ENCODE results near the gene IAH1.

IAH1 gene

DNA sequence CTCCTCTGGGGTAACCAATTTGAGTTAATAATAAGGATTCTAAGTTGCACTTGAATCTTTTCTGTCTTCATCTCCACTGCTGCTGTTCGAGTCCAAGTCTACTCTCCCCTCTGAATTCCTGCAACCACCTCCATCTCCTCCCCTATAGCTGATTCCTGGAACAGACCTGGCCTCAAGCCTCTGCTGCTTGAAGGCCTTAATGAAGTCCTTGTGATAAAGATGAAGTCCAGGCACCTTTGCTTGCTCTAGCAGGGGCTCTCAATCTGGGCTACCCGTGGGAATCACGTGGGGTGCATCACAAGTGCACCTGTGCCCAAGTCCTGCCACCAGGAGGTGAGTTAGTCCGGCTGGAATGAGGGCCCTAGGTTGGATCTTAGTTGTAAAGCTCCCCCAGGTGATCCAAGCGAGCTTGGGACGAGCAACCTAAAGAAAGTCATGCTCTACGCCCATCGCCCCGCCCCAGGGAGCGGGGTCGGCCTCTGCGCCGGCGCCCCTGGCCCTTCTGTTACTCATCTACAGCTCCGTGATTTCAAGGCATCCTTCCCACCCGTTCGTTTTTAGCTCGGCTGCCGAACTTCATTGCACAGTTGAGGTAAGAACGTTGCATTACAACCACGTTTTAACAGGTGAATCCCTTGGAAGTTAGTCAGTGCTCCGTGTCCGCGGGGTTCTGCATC, 905 bp upstream of the IAH1 start:
- DNase-seq (ENCODE audit: insufficient read length, low spot score): no peak
- TF ChIP-seq, protein P1, sequence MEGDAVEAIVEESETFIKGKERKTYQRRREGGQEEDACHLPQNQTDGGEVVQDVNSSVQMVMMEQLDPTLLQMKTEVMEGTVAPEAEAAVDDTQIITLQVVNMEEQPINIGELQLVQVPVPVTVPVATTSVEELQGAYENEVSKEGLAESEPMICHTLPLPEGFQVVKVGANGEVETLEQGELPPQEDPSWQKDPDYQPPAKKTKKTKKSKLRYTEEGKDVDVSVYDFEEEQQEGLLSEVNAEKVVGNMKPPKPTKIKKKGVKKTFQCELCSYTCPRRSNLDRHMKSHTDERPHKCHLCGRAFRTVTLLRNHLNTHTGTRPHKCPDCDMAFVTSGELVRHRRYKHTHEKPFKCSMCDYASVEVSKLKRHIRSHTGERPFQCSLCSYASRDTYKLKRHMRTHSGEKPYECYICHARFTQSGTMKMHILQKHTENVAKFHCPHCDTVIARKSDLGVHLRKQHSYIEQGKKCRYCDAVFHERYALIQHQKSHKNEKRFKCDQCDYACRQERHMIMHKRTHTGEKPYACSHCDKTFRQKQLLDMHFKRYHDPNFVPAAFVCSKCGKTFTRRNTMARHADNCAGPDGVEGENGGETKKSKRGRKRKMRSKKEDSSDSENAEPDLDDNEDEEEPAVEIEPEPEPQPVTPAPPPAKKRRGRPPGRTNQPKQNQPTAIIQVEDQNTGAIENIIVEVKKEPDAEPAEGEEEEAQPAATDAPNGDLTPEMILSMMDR (IDR thresholded peaks at IDR 0.05; ENCODE audit: insufficient read depth, missing control alignments): no peak
- no peak for FAIRE-seq

DNA sequence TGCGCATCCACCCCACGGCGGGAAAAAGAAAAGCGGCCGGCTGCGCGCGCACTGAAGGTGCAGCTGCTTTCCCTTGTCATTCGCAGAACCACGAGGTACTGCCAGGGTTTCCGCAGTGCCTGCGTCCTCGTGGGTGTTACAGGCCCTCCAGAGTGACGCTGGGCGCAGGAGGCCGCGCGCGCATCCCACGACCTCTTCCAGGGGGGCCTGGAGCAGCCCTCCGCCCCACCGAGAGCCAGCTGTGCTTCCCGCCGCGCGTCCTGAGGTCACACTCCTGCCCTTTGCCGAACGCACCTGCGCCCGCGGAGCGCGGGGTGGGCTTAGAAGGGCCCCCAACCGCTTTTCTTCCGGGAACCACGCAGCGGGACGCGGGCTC, 378 bp upstream of the IAH1 start:
- DNase-seq (ENCODE audit: insufficient read length, low spot score): no peak
- FAIRE-seq: no peak
- TF ChIP-seq, protein P1 (IDR thresholded peaks at IDR 0.05; ENCODE audit: insufficient read depth, missing control alignments): no peak

DNA sequence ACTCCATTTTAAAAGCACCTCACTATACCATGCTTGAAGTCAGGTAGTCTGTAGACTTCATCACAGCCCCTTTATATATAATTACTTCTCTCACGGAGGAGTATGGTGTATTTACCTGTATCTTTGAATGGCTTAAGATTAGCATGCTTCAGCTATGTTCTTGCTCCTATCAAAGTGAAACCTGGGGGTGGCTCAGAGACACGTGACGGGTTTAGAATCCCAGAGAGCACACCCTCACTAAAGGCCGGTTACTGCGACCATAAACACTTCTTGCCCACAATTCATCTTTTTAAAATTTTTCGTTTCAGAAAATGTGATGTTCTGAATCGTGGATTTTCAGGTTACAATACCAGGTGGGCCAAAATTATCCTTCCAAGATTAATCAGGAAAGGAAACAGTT, 3.6 kb downstream of the IAH1 start:
- FAIRE-seq (no peak), DNase-seq (ENCODE audit: insufficient read length, low spot score) (no peak)
- TF ChIP-seq, protein P1 (IDR thresholded peaks at IDR 0.05; ENCODE audit: insufficient read depth, missing control alignments): no peak

DNA sequence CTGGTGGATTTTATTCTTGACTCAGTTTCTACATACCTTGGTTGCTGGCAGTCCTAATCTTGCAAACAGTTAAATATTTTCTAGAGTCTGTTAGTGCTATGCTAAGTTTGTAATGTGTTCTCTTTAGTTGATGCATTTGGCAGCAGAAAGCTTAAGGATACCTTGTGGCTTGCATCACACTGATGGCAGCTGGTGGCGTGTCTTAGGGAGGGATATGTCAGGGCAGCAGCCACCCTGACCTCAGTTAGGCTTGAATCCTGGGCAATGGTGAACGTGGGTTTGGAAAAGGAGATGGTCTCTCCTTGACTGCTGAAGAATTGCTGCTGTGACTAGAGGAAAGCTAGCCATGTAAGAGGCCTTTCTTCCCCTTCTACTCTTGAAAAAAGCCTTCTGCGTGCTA, 4.2 kb downstream of the IAH1 start:
- TF ChIP-seq, protein P1 (IDR thresholded peaks at IDR 0.05; ENCODE audit: insufficient read depth, missing control alignments): no peak
- DNase-seq (ENCODE audit: insufficient read length, low spot score) (no peak), FAIRE-seq (no peak)

DNA sequence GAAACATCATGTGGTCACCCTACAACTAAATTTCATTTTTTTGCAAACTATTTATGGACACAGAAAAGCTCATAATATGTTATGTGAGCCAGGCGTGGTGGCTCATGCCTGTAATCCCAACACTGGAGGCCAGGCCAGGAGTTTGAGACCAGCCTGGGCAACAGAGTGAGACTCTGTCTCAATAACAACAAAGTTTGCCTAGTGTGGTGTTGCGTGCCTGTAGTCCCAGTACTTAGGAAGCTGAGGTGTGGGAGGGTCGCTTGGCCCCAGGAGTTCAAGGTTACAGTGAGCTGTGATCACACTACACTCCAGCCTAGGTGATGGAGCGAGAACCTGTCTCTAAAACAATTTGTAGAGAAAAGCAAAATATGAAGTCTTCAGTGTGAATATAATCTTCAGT, 5.8 kb downstream of the IAH1 start:
- DNase-seq (ENCODE audit: insufficient read length, low spot score): no peak
- TF ChIP-seq, protein P1 (IDR thresholded peaks at IDR 0.05; ENCODE audit: insufficient read depth, missing control alignments): no peak
- FAIRE-seq: no peak

DNA sequence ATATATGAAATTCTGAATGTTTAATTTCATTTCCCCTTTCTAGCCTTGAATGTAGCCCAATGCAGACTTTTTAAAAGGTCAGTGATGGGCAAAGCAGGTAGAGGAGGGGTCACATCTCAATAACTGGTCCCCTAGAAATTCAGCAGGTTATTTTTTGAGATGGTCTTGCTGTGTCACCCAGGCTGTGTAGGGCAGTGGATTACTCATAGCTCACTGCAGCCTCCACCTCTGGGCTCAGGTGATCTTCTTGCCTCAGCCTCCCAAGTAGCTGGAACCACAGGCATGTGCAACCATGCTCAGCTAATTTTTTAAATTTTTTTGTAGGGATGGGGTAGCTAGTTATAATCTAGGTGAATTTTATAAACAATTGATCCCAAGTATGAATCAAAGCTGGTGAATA, 8.8 kb downstream of the IAH1 start:
- DNase-seq (ENCODE audit: insufficient read length, low spot score): no peak
- FAIRE-seq: no peak
- TF ChIP-seq, protein P1 (IDR thresholded peaks at IDR 0.05; ENCODE audit: insufficient read depth, missing control alignments): no peak

DNA sequence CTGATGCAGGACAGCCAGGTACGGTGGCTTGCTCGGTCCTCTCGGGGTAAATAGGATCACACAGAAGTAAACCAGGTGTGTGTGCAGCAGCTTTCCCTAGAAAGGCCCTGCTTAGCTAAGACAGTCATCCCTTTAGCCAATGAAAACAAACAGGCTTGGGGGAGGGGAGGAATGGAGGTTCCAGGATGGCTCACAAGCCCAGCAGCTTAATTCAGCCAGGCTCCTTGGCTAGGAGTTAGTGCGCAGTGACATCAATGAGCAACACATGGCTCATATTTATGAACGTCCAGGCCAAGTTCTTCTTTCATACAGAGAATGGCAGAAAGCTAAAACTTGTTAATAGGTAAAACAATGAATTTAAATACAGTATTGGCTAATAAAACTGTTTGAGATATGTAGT, 10.2 kb downstream of the IAH1 start:
- TF ChIP-seq, protein P1 (IDR thresholded peaks at IDR 0.05; ENCODE audit: insufficient read depth, missing control alignments): no peak
- FAIRE-seq (no peak), DNase-seq (ENCODE audit: insufficient read length, low spot score) (no peak)

All from D721Med (cell line).